ENCODE data around the gene FAM149A.

DNA sequence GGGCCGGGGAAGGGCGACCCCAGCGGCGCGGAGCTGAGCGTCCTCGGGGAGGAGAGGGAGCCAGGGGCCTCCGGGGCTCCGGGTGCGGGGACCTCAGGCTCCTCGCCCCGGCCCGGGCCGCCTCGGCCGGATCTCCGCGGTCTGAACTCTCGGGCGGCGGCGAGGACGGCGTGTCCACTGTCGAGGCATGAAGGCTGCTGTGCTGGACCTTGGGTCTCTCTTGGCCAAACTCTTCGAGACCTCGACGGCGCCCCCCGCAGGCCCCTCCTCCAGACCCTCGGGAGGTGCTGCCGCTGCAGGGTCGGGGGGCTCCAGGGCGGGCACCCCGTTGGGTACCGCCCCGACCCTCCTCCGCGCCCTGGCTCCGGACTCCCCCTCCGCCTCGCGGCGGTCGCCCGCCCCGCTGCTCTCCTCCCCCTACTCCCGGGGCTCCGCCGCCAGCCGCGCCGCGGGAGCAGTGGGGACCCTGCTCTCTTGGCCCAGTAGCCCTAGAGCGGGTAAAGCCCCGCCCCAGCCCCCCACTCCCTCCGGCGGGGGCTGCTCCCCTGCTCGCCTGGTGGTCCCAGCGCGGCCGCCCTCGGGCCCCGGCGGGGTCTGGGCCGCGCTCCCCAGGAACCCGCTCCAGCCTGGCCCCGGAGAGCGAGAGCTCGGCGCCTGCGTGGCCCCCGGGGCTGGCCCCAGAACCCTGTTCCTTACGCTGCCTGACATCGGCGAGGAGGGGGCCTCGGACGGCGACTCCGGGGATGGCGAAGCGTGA, 564 bp downstream of the FAM149A start:
- TF ChIP-seq, protein P1, sequence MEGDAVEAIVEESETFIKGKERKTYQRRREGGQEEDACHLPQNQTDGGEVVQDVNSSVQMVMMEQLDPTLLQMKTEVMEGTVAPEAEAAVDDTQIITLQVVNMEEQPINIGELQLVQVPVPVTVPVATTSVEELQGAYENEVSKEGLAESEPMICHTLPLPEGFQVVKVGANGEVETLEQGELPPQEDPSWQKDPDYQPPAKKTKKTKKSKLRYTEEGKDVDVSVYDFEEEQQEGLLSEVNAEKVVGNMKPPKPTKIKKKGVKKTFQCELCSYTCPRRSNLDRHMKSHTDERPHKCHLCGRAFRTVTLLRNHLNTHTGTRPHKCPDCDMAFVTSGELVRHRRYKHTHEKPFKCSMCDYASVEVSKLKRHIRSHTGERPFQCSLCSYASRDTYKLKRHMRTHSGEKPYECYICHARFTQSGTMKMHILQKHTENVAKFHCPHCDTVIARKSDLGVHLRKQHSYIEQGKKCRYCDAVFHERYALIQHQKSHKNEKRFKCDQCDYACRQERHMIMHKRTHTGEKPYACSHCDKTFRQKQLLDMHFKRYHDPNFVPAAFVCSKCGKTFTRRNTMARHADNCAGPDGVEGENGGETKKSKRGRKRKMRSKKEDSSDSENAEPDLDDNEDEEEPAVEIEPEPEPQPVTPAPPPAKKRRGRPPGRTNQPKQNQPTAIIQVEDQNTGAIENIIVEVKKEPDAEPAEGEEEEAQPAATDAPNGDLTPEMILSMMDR (IDR thresholded peaks at IDR 0.05): no peak
- TF ChIP-seq POLR2A (IDR thresholded peaks at IDR 0.05): no peak
